Astrocyte (in vitro differentiated cells and primary cell): ENCODE results near the gene UTP15. TPM values are rescaled to one million over a fixed set of nuclear protein-coding genes. Genes with fewer than 3 reads are reported as not detected.
A peak's percentile ranks its signal among the peaks of the same experiment; 100 is the strongest.

Experiments used
- DNase-seq: peaks from one replicate; pipeline ENCODE4 v3.0.0-alpha.2; 2010; ENCODE audit warnings: low read depth
- FAIRE-seq: peaks from 2 replicates; lab custom pipeline; 2011; peaks lifted over from hg19 to GRCh38; lab: Jason Lieb, UNC
- H2AFZ ChIP-seq: 2 replicates; pipeline ENCODE4 v1.6.0; 2012; ENCODE audit warnings: low read depth, low read length, inconsistent platforms
- H3K27ac ChIP-seq: 2 replicates; pipeline ENCODE4 v1.5.1; 2011; ENCODE audit warnings: low read depth, low read length, inconsistent platforms
- H3K27me3 ChIP-seq: 2 replicates; pipeline ENCODE4 v1.6.0; 2011; ENCODE audit warnings: low read length, inconsistent platforms; ENCODE audit not compliant: insufficient read depth
- H3K36me3 ChIP-seq: 2 replicates; pipeline ENCODE4 v1.5.1; 2011; ENCODE audit warnings: low read length, inconsistent platforms; ENCODE audit not compliant: insufficient read depth
- H3K4me1 ChIP-seq: 2 replicates; pipeline ENCODE4 v1.5.1; 2011; ENCODE audit warnings: low read length, inconsistent platforms; ENCODE audit not compliant: insufficient read depth
- H3K4me2 ChIP-seq: 2 replicates; pipeline ENCODE4 v1.6.0; 2012; ENCODE audit warnings: low read length, inconsistent platforms
- H3K4me3 ChIP-seq: 2 replicates; pipeline ENCODE4 v1.5.1; 2011; ENCODE audit warnings: low read depth, mild to moderate bottlenecking, low read length, inconsistent platforms; ENCODE audit not compliant: insufficient read depth
- H3K79me2 ChIP-seq: 2 replicates; pipeline ENCODE4 v1.6.0; 2012; ENCODE audit warnings: mild to moderate bottlenecking, low read length, inconsistent platforms; ENCODE audit not compliant: insufficient read depth
- H3K9ac ChIP-seq: 2 replicates; pipeline ENCODE4 v1.6.0; 2012; ENCODE audit warnings: mild to moderate bottlenecking, low read length, inconsistent platforms
- H3K9me3 ChIP-seq: 2 replicates; pipeline ENCODE4 v1.5.1; 2012; ENCODE audit warnings: low read depth, mild to moderate bottlenecking, low read length, inconsistent platforms; ENCODE audit not compliant: insufficient read depth
- H4K20me1 ChIP-seq: 2 replicates; pipeline ENCODE4 v1.6.0; 2012; ENCODE audit warnings: low read length, inconsistent platforms; ENCODE audit not compliant: insufficient read depth
- H3K27ac Mint-ChIP-seq: one replicate; pipeline ENCODE4 v1.8.0; 2021; ENCODE audit warnings: mild to moderate bottlenecking, mixed read lengths; ENCODE audit not compliant: unreplicated experiment
- H3K27me3 Mint-ChIP-seq: one replicate; pipeline ENCODE4 v1.8.0; 2021; ENCODE audit warnings: low read depth, mixed read lengths; ENCODE audit not compliant: unreplicated experiment
- H3K36me3 Mint-ChIP-seq: one replicate; pipeline ENCODE4 v1.8.0; 2021; ENCODE audit warnings: low read depth, mixed read lengths; ENCODE audit not compliant: unreplicated experiment
- H3K4me1 Mint-ChIP-seq: one replicate; pipeline ENCODE4 v1.8.0; 2021; ENCODE audit warnings: low read depth, mixed read lengths; ENCODE audit not compliant: unreplicated experiment
- H3K4me3 Mint-ChIP-seq: one replicate; pipeline ENCODE4 v1.8.0; 2021; ENCODE audit warnings: mild to moderate bottlenecking, moderate library complexity, mixed read lengths; ENCODE audit not compliant: unreplicated experiment
- H3K9me3 Mint-ChIP-seq: one replicate; pipeline ENCODE4 v1.8.0; 2021; ENCODE audit warnings: mild to moderate bottlenecking, mixed read lengths; ENCODE audit not compliant: unreplicated experiment
- EZH2 ChIP-seq: IDR thresholded peaks from 2 replicates; pipeline ENCODE4 v1.6.1; 2012; ENCODE audit warnings: mild to moderate bottlenecking, low read length, inconsistent platforms; ENCODE audit not compliant: insufficient read depth
- total RNA-seq: library from RNA; stranded (reverse); gene quantifications from 2 replicates; pipeline ENCODE4 v1.2.1, GENCODE V29; 2021
- TF ChIP-seq, protein P1 (sequence below): IDR thresholded peaks from 2 replicates; pipeline ENCODE4 v1.5.1; 2011; ENCODE audit warnings: low read depth, mild to moderate bottlenecking, inconsistent platforms, low read length, moderate library complexity; ENCODE audit not compliant: insufficient read depth

UTP15 gene
- total RNA-seq, 1 donor from 2014 or later, result 23.7 TPM

- Mint-ChIP-seq H3K27ac (no peak overlapping the region), H3K4me3 (no peak overlapping the region), H3K36me3 (no peaks in the 10 kb centered on the region), H3K4me1 (no peaks in the 10 kb centered on the region), H3K9me3 (peaks cover 18% of the 10 kb centered on the region), H3K27me3 (peaks cover 3% of the 10 kb centered on the region)
- Histone ChIP-seq H3K27me3 (no peaks in the 10 kb centered on the region), H3K9me3 (peaks cover 5% of the 10 kb centered on the region), H3K27ac (no peak overlapping the region), H3K9ac (no peak overlapping the region), H3K36me3 (no peaks in the 10 kb centered on the region), H4K20me1 (no peaks in the 10 kb centered on the region), H2AFZ (no peak overlapping the region), H3K79me2 (no peaks in the 10 kb centered on the region), H3K4me1 (peaks cover 3% of the 10 kb centered on the region), H3K4me2 (no peak overlapping the region), H3K4me3 (no peak overlapping the region)
- no peak for DNase-seq
- no peak for FAIRE-seq
- TF ChIP-seq EZH2, result no peak
- TF ChIP-seq, protein P1, sequence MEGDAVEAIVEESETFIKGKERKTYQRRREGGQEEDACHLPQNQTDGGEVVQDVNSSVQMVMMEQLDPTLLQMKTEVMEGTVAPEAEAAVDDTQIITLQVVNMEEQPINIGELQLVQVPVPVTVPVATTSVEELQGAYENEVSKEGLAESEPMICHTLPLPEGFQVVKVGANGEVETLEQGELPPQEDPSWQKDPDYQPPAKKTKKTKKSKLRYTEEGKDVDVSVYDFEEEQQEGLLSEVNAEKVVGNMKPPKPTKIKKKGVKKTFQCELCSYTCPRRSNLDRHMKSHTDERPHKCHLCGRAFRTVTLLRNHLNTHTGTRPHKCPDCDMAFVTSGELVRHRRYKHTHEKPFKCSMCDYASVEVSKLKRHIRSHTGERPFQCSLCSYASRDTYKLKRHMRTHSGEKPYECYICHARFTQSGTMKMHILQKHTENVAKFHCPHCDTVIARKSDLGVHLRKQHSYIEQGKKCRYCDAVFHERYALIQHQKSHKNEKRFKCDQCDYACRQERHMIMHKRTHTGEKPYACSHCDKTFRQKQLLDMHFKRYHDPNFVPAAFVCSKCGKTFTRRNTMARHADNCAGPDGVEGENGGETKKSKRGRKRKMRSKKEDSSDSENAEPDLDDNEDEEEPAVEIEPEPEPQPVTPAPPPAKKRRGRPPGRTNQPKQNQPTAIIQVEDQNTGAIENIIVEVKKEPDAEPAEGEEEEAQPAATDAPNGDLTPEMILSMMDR, result no peak
Measured at GRCh38 chr5:73532195-73532594, 33.3 kb upstream of the UTP15 start.

DNA sequence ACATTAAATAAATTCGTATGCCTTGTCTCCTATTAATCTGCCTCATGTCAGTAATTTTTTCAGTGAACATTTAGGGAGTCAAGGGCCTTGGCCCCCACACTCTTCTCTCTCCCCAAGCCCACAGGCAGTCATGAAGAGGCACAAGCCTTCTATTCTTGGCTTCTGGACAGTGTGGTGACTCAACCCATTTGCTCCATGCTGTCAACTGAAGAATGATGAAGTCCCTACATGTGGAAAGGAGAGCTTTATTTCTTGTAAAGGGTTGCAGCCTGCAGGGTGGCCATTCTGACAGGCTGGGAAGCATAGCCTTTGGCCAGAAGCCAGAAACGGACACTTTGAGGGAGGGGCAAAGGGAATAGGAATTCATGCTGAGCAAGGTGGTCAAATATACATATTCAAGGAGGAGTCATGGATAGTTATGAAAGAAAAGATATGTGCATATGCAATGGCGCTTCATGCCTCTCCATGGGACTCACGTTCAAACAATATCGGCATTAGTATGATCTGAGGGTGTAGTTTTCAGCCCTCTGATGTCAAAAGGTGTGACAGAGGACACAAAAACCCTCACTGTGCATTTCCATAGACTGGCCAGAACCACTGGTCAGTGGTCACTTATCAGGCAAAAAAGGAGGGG is 31.4 kb upstream of the UTP15 start:
- Histone ChIP-seq H2AFZ (no peak overlapping the region), H3K79me2 (no peaks in the 10 kb centered on the region), H4K20me1 (no peaks in the 10 kb centered on the region), H3K27ac (no peak overlapping the region), H3K4me1 (peaks cover 3% of the 10 kb centered on the region), H3K36me3 (no peaks in the 10 kb centered on the region), H3K9ac (no peak overlapping the region), H3K9me3 (peaks cover 5% of the 10 kb centered on the region), H3K4me3 (no peak overlapping the region), H3K27me3 (no peaks in the 10 kb centered on the region), H3K4me2 (no peak overlapping the region)
- no peak for FAIRE-seq
- Mint-ChIP-seq H3K9me3 (peaks cover 18% of the 10 kb centered on the region), H3K4me1 (no peaks in the 10 kb centered on the region), H3K36me3 (no peaks in the 10 kb centered on the region), H3K4me3 (no peak overlapping the region), H3K27me3 (no peaks in the 10 kb centered on the region), H3K27ac (no peak overlapping the region)
- DNase-seq, result peak; percentile 78
- TF ChIP-seq, protein P1, result no peak
- TF ChIP-seq EZH2, result no peak

DNA sequence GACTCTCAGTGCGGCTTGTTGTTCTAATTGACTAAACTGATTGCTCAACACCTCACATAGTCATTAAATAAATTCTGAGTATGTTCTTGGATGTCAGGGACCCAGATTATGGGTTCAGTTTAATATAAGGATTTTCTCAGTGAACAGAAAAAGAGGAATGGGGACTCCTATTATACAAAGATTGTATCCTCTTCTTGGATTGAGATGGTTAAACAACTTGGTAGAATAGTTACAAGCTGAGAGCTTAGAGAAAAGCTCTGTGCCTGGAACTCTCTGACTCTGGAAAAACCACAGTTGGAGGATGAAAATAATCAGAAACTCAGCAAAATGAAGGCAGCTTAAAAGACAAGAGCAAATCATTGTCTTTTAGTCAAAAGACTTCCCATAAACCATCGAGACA is 30.6 kb upstream of the UTP15 start:
- DNase-seq (no peak), FAIRE-seq (no peak)
- Mint-ChIP-seq H3K27me3 (no peaks in the 10 kb centered on the region), H3K9me3 (peaks cover 18% of the 10 kb centered on the region), H3K4me3 (no peak overlapping the region), H3K36me3 (no peaks in the 10 kb centered on the region), H3K27ac (no peak overlapping the region), H3K4me1 (peaks cover 3% of the 10 kb centered on the region)
- no peak overlapping the region for H3K4me3 ChIP-seq
- H3K4me1 ChIP-seq, result peaks cover 5% of the 10 kb centered on the region
- H3K27ac ChIP-seq, result no peak overlapping the region
- H3K9me3 ChIP-seq, result peaks cover 5% of the 10 kb centered on the region
- no peaks in the 10 kb centered on the region for H3K79me2 ChIP-seq
- H3K9ac ChIP-seq, result no peak overlapping the region
- no peaks in the 10 kb centered on the region for H3K27me3 ChIP-seq
- no peak for TF ChIP-seq EZH2
- TF ChIP-seq, protein P1, result no peak
- H3K36me3 ChIP-seq, result no peaks in the 10 kb centered on the region
- no peak overlapping the region for H3K4me2 ChIP-seq
- H2AFZ ChIP-seq, result no peak overlapping the region
- no peaks in the 10 kb centered on the region for H4K20me1 ChIP-seq
